NCI-H2196 (cell line): ENCODE data around the gene SC5D.
A peak's percentile ranks its signal among the peaks of the same experiment; 100 is the strongest.

Experiments
- DNase-seq: peaks from one replicate; lab custom pipeline; 2025; ENCODE audit not compliant: unreplicated experiment; lab: John Stamatoyannopoulos, UW

The SC5D gene, protein sequence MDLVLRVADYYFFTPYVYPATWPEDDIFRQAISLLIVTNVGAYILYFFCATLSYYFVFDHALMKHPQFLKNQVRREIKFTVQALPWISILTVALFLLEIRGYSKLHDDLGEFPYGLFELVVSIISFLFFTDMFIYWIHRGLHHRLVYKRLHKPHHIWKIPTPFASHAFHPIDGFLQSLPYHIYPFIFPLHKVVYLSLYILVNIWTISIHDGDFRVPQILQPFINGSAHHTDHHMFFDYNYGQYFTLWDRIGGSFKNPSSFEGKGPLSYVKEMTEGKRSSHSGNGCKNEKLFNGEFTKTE

GRCh38 chr11:121292495-121293287, at the start of gene SC5D:
TSS of gene SC5D (plus strand) at chr11:121292771. CDS start at chr11:121303376, 10,605 bp downstream.
- peak; percentile 96 for DNase-seq

DNA sequence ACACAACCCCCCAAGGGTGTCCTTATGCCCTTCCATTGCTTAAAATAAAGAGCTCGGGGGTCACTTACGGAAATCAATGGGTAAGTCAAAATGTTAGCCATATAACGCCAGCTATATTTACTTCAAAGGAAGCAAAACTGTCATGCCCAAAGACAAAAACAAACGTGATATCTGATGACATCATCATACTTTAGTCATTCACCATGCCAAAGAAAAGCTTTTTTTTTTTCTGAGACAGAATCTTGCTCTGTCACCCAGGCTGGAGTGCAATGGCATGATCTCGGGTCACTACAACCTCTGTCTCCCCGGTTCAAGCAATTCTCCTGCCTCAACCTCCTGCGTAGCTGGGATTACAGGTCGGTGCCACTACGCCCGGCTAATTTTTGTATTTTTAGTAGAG, 47.7 kb upstream of the SC5D start:
- no peak for DNase-seq

- no peak for DNase-seq
Measured at GRCh38 chr11:121246021-121246768, 46.4 kb upstream of the SC5D start.

- DNase-seq, result no peak
Measured at GRCh38 chr11:121246769-121247035, 45.9 kb upstream of the SC5D start.

DNA sequence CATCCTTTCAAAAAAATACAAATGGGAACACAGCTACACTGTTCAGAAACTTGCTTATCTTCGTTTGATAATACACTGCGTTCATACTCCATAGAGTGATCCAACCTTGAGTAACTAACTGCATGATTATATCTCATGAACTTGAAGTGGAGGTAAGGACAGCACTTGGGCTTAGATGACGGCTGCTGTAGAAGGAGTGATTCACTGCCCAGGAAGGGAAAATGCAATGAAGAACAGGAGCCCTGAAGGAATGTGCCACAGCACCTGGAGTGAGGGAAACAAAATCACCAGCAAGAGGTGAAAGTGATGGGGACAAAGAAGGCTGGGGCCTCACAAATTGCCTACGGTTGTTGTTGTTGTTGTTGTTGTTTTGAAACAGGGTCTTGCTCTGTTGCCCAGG, 44.1 kb upstream of the SC5D start:
- no peak for DNase-seq

GRCh38 chr11:121249039-121249663, 43.4 kb upstream of the SC5D start:
- DNase-seq, result peak; percentile 29

- no peak for DNase-seq
Measured at GRCh38 chr11:121250843-121251242, 41.7 kb upstream of the SC5D start.

- DNase-seq, result no peak
Measured at GRCh38 chr11:121253951-121254350, 38.6 kb upstream of the SC5D start.

DNA sequence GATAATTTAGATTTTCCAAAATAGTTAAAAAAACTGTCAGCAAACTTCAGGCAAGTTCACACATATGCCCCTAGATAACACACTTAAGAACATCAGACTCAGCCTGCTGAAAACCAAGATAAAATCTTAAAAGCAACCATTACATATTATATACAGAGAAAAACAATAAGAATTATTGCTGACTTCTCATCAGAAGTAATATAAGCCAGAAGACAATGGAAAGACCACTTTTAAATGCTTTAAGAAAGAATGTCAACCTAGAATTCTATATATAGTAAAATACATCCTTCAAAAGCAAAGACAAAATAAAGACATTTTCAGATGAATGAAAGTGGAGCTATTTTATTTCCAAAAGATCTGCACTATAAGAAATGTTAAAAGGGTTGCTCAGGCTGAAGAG, 37.8 kb upstream of the SC5D start:
- no peak for DNase-seq

DNA sequence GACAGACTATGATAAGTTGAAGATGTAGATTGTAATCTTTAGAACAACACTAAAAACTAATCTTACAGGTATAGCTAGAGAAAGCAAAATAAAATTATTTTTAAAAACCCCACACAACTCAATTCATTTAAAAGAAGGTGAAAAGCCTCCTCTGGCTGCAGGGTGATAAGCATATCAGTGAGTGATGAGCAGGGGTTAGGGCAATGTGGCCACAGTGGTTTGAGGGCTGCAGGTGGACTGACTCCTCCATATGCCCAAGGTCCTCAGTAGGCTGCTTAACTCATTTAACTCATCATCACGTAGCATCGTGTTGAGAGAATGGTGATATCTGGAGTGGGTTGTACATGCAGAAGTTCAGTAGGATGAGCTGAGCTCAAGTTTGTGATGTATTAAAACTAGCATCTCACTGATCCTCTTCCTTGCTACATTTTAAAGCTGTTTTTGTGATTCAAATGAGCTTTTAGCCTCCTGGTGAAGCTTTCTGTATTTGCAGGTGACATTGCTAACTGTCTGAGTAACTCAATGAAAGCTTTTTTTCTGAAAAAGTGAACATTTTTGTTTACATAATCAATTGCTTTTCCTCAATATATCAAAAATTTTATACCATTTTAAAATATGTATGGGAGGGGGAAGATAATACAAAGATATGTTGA, 37.0 kb upstream of the SC5D start:
- no peak for DNase-seq

DNA sequence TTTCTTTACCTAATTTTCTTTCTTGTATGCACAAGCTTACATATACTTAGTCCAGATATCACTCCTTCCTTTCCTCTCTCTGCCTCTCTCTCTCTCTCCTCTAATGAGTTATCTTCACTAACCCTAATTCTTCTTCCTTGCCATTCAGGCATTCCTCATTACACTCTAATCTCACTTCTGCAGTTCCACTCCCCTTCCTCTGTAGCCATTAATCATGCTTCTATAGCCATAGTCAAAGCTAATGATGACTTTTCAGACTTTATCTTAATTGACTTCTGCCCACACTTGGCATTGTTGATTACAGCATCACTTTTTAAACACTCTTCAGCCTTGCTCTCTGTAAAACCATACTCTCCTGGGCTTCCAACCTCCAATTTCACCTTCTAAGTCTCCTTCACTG, 35.3 kb upstream of the SC5D start:
- DNase-seq, result no peak

DNA sequence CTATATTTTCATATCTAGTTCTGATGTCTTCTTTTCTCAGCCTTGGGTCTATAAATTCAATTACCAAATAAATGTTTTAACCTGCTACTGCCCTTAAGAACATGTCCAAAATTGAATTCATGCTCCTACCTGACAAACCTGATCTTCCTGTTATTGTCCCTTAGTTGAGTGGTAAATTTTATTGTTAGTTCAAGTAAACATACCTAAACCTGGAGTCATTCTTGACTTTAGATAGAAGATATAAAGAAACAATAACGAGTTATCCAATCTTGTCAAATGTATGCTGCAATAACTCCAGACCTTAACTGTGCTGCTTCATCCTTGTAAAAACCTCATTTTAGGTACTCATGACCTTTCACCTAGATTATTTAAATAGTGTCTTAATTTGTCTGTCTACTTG, 34.6 kb upstream of the SC5D start:
- no peak for DNase-seq

DNA sequence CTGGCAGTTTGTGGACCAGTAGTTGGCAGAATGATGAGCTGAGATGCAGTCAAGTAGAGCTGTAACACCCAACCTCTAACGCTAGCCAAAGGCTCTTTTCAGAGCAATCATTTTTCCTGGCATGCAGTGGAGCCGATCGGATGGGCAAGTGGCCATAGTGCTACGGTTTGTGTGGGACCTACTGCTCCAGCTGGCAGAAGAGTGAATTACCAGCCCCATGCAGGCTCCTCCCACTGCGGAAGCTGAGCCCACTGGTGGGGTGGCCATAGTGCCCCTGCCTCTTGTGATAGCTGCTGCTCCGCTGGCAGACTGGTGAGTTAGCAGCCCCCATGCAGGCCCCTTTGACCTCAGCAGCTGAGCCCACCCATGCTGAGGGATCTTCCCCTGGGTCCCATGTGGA, 27.0 kb upstream of the SC5D start:
- DNase-seq, result no peak

- DNase-seq, result no peak
Measured at GRCh38 chr11:121268581-121268980, 24.0 kb upstream of the SC5D start.

DNA sequence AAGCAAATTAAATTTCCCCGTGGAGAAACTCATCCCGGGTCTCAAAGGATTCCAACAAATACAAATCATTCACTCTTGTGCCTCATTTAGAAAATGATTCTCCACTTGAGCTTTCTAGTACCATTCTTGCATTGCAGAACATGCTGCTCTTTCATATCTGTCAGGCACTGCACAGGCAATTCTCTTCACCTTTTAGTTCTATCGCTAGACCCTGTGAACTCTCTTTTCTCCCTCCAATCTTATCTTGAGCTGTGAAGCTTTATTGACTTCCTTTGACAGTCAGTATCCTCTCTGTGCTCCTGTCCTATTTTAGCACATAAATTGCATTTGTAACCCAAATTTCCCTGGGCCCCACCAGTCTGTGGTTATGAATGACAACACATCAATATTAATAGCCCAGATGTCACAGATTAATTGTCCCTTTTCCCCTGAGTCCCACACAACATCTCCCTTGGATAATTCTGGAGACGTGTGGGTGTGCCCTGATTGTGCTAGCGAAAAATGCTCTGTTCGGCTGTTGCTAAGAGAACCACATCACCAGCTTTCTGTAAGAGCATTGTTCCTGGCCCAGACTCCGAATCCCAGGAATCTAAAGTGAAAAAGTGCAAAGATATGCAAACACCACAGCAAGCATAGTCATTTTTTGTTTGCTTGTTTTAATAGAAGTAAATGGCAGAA, 22.4 kb upstream of the SC5D start:
- DNase-seq, result no peak

DNA sequence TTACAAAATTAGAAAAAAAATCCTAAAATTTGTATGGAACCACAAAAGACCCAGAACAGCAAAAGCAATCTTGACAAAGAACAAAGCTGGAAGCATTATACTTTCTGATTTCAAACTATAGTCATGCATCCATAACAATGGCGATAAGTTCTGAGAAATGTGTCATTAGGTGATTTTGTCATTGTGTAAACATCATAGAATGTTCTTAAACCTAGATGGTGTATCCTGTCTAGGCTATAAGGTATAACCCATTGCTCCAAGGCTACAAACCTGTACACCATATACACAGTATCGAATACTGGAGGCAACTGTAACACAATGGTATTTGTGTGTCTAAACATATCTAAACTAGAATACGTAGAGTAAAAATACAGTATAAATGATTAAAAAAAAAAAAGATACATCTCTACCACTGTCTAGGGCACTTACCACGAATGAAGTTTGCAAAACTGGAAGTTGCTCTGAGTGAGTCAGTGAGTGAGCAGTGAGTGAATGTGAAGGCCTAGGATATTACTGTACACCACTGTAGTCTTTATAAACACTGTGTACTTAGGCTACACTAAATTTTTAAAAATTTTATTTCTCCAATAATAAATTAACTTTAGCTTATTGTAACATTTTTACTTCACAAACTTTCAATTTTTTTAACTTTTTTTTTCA, 18.1 kb upstream of the SC5D start:
- no peak for DNase-seq

DNA sequence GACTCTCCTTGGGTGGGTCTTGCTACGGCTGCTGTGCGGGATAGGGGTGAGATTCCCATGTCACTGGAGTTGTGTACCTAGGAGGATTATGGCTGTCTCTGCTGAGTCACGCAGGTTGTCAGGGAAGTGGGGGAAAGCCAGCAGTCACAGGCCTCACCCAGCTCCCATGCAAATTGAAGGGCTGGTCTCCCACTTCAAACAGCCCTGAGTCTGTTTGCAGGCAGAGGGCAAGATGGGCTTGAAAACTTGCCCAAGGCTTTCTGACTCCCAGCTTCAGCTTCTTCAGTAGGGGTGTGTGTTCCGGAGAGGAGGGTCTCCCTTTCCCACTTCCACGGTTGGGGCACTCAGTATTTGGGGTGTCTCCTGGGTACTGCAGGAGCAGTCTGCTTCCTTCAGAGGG, 10.9 kb upstream of the SC5D start:
- DNase-seq, result no peak

GRCh38 chr11:121282386-121282785, 10.2 kb upstream of the SC5D start:
- DNase-seq, result no peak

- no peak for DNase-seq
Measured at GRCh38 chr11:121282886-121283502, 9.6 kb upstream of the SC5D start.

DNA sequence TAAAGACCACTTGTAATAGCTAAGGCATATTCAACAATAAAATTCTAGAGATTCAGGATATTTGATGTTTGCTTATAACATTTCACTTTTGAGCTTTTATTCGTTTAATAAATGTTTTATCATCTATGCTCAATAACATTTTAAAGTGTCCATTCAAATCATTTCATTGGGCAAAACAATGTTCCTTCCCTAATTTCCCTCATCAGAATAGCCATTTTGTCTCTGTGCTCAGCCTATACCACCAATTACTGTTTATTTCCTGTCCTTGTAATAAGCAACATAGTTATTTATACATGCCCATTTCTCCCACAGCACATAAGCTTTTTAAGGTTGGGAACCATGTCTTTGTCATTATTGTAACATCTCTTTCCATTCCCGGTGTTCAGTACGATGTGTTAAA, 1.3 kb upstream of the SC5D start:
- DNase-seq, result no peak
